Left renal pelvis (tissue), 4 donors: ENCODE data around the gene CD1E. TPM values are rescaled to one million over a fixed set of nuclear protein-coding genes. Genes with fewer than 3 reads are reported as not detected.
"Not testable (repeated sequence)": the region's sequence is repeated elsewhere in the genome, so short reads cannot be mapped to it uniquely, and the experiment has no call there.

ENCODE experiments used
- DNase-seq, 4 donors: peaks; one replicate each; pipeline ENCODE4 v3.0.0-alpha.2; 2013; ENCODE audit warnings: low read depth in 4 of 4, low spot score in 3 of 4
- polyA plus RNA-seq, 4 donors: library from polyadenylated mRNA; unstranded; fragments of 120-200 nt; gene quantifications; one replicate each; pipeline ENCODE4 v1.2.1, GENCODE V29; 2013; ENCODE audit not compliant: insufficient read length in 4 of 4

CD1E gene
- polyA plus RNA-seq, 4 donors = 0.23 TPM; not detected in 3

DNA sequence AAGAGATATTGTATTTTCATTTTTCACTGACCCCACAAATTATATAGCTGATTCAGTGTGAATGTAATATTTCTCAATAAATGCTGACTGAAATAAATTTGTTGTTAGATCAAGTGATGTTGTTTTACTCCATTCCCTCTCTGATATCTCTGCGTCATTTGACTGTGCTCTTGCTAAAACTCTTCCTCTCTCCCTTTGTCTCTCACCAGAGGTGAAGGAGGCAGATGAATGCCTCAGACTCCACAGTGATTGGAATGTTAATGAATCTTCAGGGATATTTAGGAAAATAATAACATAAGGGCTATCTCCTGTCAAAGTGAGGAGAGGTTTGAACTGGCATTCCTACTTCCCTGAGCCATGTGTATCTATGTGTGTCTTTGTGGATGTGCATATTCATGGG, 3.7 kb downstream of the CD1E start:
- DNase-seq = no peak

- DNase-seq = no peak
Measured at GRCh38 chr1:158362482-158362881, 8.8 kb downstream of the CD1E start.

DNA sequence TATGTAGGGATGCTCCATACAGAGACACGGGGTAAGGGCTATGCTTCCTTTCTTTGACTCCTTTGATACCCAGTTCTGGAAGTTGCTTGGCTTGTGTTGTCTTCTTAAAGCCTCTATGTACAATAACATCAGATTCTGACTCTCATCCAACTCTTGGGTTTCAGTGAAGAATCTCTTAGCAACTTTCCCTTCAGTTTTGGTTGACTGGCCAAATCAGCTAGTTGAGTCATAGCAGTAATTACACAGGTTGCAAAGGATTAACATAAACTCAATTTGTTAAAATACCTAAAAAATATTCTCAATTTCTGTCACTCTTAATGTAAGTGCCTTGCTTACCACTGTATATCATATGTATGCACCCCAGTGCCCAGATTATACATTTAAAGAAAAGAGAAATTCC, 9.2 kb downstream of the CD1E start:
- DNase-seq = no peak

DNA sequence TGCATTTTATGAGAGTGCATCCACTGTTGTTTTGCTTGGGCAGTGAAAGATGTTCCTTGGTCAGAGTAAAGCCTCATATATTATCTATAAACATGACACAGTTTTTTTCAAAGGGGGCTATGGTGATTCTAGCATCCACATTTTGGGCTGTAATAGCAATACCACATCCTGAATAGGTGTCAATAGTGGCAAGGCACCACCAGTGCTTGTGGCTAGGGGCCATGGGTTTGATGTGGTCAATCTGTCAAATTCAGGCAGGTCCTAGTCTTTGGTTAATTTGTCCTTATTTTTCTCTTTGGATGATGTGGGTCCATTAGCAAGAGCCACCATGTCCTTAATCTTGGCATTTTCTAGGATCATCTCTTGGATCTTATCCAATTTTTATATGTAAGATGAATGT, 13.1 kb downstream of the CD1E start:
- no peak for DNase-seq

GRCh38 chr1:158371188-158371953, 17.7 kb downstream of the CD1E start:
- no peak for DNase-seq

DNA sequence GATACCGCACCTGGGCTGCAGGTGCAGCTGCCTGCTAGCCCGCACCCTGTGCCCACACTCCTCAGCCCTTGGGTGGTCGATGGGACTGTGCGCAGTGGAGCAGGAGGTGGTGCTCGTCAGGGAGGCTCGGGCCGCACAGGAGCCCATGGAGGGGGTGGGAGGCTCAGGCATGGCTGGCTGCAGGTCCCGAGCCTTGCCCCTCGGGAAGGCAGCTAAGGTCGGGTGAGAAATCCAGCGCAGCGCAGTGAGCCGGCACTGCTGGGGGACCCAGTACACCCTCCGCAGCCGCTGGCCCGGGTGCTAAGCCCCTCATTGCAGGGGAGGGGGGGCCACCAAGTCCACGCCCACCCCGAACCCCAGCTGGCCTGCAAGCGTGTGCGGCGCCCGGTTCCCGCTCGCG, 20.4 kb downstream of the CD1E start:
- DNase-seq = not testable (repeated sequence)

DNA sequence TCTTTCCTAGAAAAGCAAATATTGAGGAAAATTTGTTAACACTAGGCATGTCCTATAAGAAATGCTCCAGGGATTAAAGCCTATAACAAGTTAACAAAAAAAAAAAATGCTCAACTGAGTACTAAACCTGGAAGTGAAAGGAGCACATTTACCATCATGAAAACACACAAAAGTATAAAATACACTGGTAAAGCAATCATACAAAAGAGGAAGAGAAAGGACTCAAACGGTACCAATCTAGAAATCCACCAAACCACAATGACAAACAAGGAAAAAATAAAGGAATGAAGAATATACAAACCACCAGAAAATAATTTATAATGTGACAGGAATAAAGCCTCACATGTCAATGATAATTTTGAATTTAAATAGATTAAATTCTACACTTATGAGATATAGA, 21.2 kb downstream of the CD1E start:
- no peak for DNase-seq

- no peak for DNase-seq
Measured at GRCh38 chr1:158390331-158390730, 36.6 kb downstream of the CD1E start.

DNA sequence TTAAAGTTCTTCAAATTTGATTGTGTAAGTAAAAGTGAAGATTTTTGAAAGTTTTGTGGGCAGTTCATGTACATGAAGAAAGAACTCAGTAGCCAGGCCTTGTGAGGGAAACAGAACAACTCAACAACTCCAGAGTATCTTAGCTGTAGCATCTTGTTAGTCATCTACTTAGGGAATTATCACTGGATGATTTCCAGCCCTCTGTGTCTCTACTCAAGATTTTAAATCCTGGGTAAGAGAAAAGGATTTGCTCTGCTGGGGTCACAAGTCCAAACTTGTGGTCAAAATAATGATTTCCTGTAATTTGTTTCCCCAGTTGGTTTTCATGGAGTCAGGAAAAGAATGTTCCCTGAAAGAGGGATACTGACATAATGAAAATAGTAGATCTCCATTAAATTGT, 37.4 kb downstream of the CD1E start:
- no peak for DNase-seq

- DNase-seq = no peak
Measured at GRCh38 chr1:158393476-158393875, 39.8 kb downstream of the CD1E start.

GRCh38 chr1:158396646-158397045, 43.0 kb downstream of the CD1E start:
- peak in 1 of 4 donors; percentile 2 for DNase-seq

DNA sequence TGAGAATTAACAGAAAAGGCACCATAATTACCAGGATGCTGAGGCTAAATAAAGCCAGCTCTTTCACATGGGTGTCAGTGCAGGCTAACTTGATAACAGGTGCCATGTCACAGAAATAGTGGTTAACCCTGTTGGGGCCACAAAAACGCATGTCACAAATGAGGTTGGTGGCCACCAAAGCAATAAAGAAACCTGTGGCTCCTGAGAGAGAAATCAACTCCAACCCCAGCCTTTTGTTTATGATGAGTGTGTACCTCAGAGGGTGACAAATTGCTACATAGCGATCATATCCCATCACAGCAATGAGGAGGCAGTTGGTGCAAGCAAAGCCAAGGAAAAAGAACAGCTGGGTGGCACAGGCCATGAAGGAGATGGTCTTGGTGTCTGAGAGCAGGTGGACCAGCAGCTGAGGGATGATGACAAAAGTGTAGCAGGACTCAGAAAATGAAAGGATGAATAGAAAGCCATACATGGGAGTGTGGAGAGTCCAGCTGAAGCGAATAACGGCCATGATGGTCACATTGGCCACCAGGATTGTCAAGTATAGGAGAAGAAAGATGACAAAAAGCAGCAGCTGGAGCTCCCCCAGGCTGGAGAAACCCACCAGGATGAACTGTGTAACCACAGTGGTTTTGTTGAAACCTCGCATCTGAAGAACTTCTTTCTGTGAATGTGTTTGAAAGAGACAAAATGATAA, 45.3 kb downstream of the CD1E start, which contains the start of gene OR10T2:
Gene OR10T2, minus strand, starts transcription at position 649 of the 697 bp plus-strand sequence. Its CDS starts 0 bp downstream, at position 649.
- no peak for DNase-seq

- DNase-seq = no peak
Measured at GRCh38 chr1:158400871-158401270, 47.2 kb downstream of the CD1E start.

GRCh38 chr1:158407092-158407491, 53.4 kb downstream of the CD1E start:
- DNase-seq = no peak

Other genes with a start within 250 kb of the CD1E start
- gene CD1D, start 173.0 kb upstream of the CD1E start, polyA plus RNA-seq = 10 to 100 TPM in 1 of 4 donors, 1 to 10 TPM in 3; 6.3 to 10.2 (median 7.4) TPM
- not detected for gene CD1A, start 99.5 kb upstream of the CD1E start, polyA plus RNA-seq
- 1 to 10 TPM in 3 of 4 donors, under 1 TPM in 1; 0.82 to 2.1 (median 1.3) TPM for gene CD1C, start 64.0 kb upstream of the CD1E start, polyA plus RNA-seq
- not detected for gene CD1B, start 22.4 kb upstream of the CD1E start, polyA plus RNA-seq
- gene OR10T2, start 45.6 kb downstream of the CD1E start, polyA plus RNA-seq = not detected
- gene OR10K2, start 72.3 kb downstream of the CD1E start, polyA plus RNA-seq = not detected
- gene OR10K1, start 107.9 kb downstream of the CD1E start, polyA plus RNA-seq = not detected
- not detected for gene OR10R2, start 118.3 kb downstream of the CD1E start, polyA plus RNA-seq
- under 1 TPM in 1 of 4 donors, not detected in 3; 0.03 TPM for gene OR6Y1, start 200.5 kb downstream of the CD1E start, polyA plus RNA-seq
- gene OR6P1, start 216.7 kb downstream of the CD1E start, polyA plus RNA-seq = not detected
- gene OR10X1, start 226.0 kb downstream of the CD1E start, polyA plus RNA-seq = not detected